ENCODE data around the gene HSPA14.

DNA sequence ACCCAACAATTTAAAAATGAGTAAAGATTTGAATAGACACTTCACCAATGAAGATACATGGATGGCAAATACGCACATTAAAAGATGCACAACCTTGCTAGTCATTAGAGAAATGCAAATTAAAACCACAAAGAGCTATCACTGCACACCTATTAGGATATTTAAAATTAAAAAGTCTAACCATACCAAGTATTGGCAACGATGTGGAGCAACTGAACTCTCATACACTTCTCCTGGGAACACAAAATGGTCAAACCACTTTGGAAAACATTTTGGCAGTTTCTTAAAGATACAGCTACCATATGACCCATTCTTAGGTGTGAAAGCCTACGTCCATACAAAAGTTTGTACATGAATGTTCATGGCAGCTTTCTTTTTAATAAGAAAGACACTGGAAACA lies 79.7 kb downstream of the HSPA14 start:
- TF ChIP-seq POLR2A (IDR thresholded peaks at IDR 0.05; ENCODE audit: control extremely low read depth in 1 of 2, low read depth in 2 of 2, low read length in 2 of 2) (no peak), SRF (IDR thresholded peaks at IDR 0.05; ENCODE audit: low read depth, low read length) (no peak), CBX5 (IDR thresholded peaks at IDR 0.05; ENCODE audit: low read depth, low read length) (no peak), TAF1 (IDR thresholded peaks at IDR 0.05; ENCODE audit: low read depth, low read length) (no peak), NRF1 (IDR thresholded peaks at IDR 0.05; ENCODE audit: low read depth, low read length) (no peak), EZH2 (IDR thresholded peaks at IDR 0.05; ENCODE audit: low read depth, low read length, severe bottlenecking) (no peak), CBX8 (IDR thresholded peaks at IDR 0.05; ENCODE audit: borderline replicate concordance, low read depth, low read length) (no peak), MAFK (IDR thresholded peaks at IDR 0.05; ENCODE audit: low read depth, low read length) (no peak), HDAC2 (IDR thresholded peaks at IDR 0.05; ENCODE audit: borderline replicate concordance in 1 of 2, low read depth in 2 of 2, low read length in 2 of 2) (no peak), BCL11A (IDR thresholded peaks at IDR 0.05; ENCODE audit: low read depth in 2 of 2, low read length in 2 of 2) (no peak), SP1 (IDR thresholded peaks at IDR 0.05; ENCODE audit: low read depth, low read length) (no peak)
- TF ChIP-seq, protein P1, sequence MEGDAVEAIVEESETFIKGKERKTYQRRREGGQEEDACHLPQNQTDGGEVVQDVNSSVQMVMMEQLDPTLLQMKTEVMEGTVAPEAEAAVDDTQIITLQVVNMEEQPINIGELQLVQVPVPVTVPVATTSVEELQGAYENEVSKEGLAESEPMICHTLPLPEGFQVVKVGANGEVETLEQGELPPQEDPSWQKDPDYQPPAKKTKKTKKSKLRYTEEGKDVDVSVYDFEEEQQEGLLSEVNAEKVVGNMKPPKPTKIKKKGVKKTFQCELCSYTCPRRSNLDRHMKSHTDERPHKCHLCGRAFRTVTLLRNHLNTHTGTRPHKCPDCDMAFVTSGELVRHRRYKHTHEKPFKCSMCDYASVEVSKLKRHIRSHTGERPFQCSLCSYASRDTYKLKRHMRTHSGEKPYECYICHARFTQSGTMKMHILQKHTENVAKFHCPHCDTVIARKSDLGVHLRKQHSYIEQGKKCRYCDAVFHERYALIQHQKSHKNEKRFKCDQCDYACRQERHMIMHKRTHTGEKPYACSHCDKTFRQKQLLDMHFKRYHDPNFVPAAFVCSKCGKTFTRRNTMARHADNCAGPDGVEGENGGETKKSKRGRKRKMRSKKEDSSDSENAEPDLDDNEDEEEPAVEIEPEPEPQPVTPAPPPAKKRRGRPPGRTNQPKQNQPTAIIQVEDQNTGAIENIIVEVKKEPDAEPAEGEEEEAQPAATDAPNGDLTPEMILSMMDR (IDR thresholded peaks at IDR 0.05; ENCODE audit: control extremely low read depth in 1 of 3, insufficient read depth in 1 of 3, low read depth in 1 of 3, low read length in 3 of 3) = no peak

Measured in H1 (cell line).